OCI-LY7 (cell line): Measurements from ENCODE around the gene ASXL1. TPM values are rescaled to one million over a fixed set of nuclear protein-coding genes. Genes with fewer than 3 reads are reported as not detected.

Source experiments
- BruUV-seq: library from RNA; stranded (reverse); fragments of 400-500 nt; replicated peaks from 2 replicates; lab custom pipeline; 2021; lab: Mats Ljungman, UMichigan
- CTCF ChIA-PET: fragments of 300-600 bp; sonication (Branson Sonifier 250); formaldehyde crosslinking; loops from one replicate; lab custom pipeline; 2022; ENCODE audit warnings: antibody characterized with exemption; ENCODE audit not compliant: unreplicated experiment; lab: Charles Lee
- POLR2A ChIA-PET: fragments of 300-600 bp; sonication (Branson Sonifier 250); formaldehyde crosslinking; loops from one replicate; lab custom pipeline; 2022; ENCODE audit warnings: antibody characterized with exemption; lab: Charles Lee
- DNase-seq: peaks from one replicate; pipeline ENCODE4 v3.0.0-alpha.2; 2015; ENCODE audit warnings: low spot score
- H2AFZ ChIP-seq: fragments of 200-600 bp; sonication (generic), shearing (Covaris generic); 2 replicates; pipeline ENCODE4 v1.6.1; 2014; ENCODE audit warnings: mild to moderate bottlenecking, antibody characterized with exemption, low read length, moderate library complexity
- H3K27ac ChIP-seq: fragments of 200-600 bp; sonication (generic); 2 replicates; pipeline ENCODE4 v1.5.1; 2014; ENCODE audit warnings: mixed run types, low read depth, mild to moderate bottlenecking, moderate library complexity, low read length, inconsistent platforms; ENCODE audit not compliant: poor library complexity, severe bottlenecking
- H3K36me3 ChIP-seq: fragments of 200-600 bp; sonication (generic); 2 replicates; pipeline ENCODE4 v1.6.1; 2014; ENCODE audit warnings: mild to moderate bottlenecking, antibody characterized with exemption, low read length, moderate library complexity, mixed read lengths; ENCODE audit not compliant: insufficient read depth
- H3K4me1 ChIP-seq: fragments of 200-600 bp; sonication (generic); 2 replicates; pipeline ENCODE4 v1.5.1; 2014; ENCODE audit warnings: mild to moderate bottlenecking, low read length; ENCODE audit not compliant: insufficient read depth, poor library complexity, severe bottlenecking
- H3K4me2 ChIP-seq: fragments of 200-600 bp; sonication (generic); 2 replicates; pipeline ENCODE4 v1.6.1; 2014; ENCODE audit warnings: mild to moderate bottlenecking, low read length
- H3K4me3 ChIP-seq: fragments of 200-600 bp; sonication (generic); 2 replicates; pipeline ENCODE4 v1.5.1; 2014; ENCODE audit warnings: mild to moderate bottlenecking, low read depth, low read length; ENCODE audit not compliant: poor library complexity, severe bottlenecking
- H3K79me2 ChIP-seq: fragments of 200-600 bp; sonication (generic); 2 replicates; pipeline ENCODE4 v1.6.1; 2016; ENCODE audit warnings: low read depth, mild to moderate bottlenecking, low read length, moderate library complexity, mixed read lengths; ENCODE audit not compliant: insufficient read depth
- H3K9me2 ChIP-seq: fragments of 200-600 bp; sonication (generic); 2 replicates; pipeline ENCODE4 v1.6.1; 2016; ENCODE audit warnings: mild to moderate bottlenecking, low read length, mixed read lengths; ENCODE audit not compliant: insufficient read depth
- H3K9me3 ChIP-seq: fragments of 200-600 bp; sonication (generic); 2 replicates; pipeline ENCODE4 v1.6.1; 2014; ENCODE audit warnings: mild to moderate bottlenecking, mixed run types, low read length, mixed read lengths
- H4K20me1 ChIP-seq: fragments of 200-600 bp; sonication (generic); 2 replicates; pipeline ENCODE4 v1.6.1; 2014; ENCODE audit warnings: mild to moderate bottlenecking, antibody characterized with exemption, low read length, moderate library complexity, mixed read lengths; ENCODE audit not compliant: insufficient read depth
- CTCF ChIP-seq: fragments of 200-600 bp; sonication (generic); conservative IDR thresholded peaks from 2 replicates; pipeline ENCODE4 v1.5.1; 2014; ENCODE audit warnings: mild to moderate bottlenecking, antibody characterized with exemption, low read length, moderate library complexity, mixed read lengths
- EZH2phosphoT487 ChIP-seq: fragments of 200-600 bp; sonication (generic); IDR thresholded peaks from 2 replicates; pipeline ENCODE4 v1.6.1; 2018; ENCODE audit warnings: low read depth, borderline replicate concordance, mild to moderate bottlenecking, mixed run types, antibody characterized with exemption, low read length, moderate library complexity, mixed read lengths
- intact Hi-C: fragments of 100-400 bp; cut with micrococcal nuclease; formaldehyde crosslinking; loops from one replicate; pipeline ENCODE4 v1.10.0; 2022; ENCODE audit not compliant: unreplicated experiment
- total RNA-seq, 2 experiments: library from RNA; depleted of rRNA in 1 of 2; stranded (reverse); fragments of >200 nt in 1 of 2; shearing (Covaris generic) in 1 of 2; gene quantifications; 2 replicates each; pipeline ENCODE4 v1.2.3, GENCODE V29; 2014 to 2022

Gene ASXL1
- total RNA-seq, 2 experiments from 2014 or later = 84.7 to 122 TPM

- no peak for DNase-seq
- BruUV-seq = no TSS peak
- H3K4me1 ChIP-seq = no peaks in the 10 kb centered on the region
- H3K36me3 ChIP-seq = peaks cover 88% of the 10 kb centered on the region
- H3K9me2 ChIP-seq = no peaks in the 10 kb centered on the region
- no peak overlapping the region for H3K4me2 ChIP-seq
- H2AFZ ChIP-seq = no peak overlapping the region
- peaks cover 3% of the 10 kb centered on the region; the same call in 1 of the 2 replicates for H3K9me3 ChIP-seq
- intact Hi-C loops = no loop called here
- POLR2A ChIA-PET = no interaction called here
- no peaks in the 10 kb centered on the region; the same call in 1 of the 2 replicates for H4K20me1 ChIP-seq
- no peak overlapping the region for H3K4me3 ChIP-seq
- H3K27ac ChIP-seq = no peak overlapping the region
- CTCF ChIA-PET = no interaction called here
- TF ChIP-seq CTCF (no peak), EZH2phosphoT487 (no peak)
- H3K79me2 ChIP-seq = peaks cover 67% of the 10 kb centered on the region
Measured at GRCh38 chr20:32391003-32391402, 32.9 kb downstream of the ASXL1 start.

GRCh38 chr20:32395066-32395465 is 36.9 kb downstream of the ASXL1 start:
- no peak for TF ChIP-seq EZH2phosphoT487
- TF ChIP-seq CTCF = no peak
- H2AFZ ChIP-seq = no peak overlapping the region
- no peak overlapping the region for H3K27ac ChIP-seq
- H4K20me1 ChIP-seq = peaks cover under 1% of the 10 kb centered on the region; the same call in 1 of the 2 replicates
- ChIA-PET POLR2A (interaction anchor here (0.6 kb wide), 1 partner anchor 57 kb away, joined by 3 read pairs; no protein-coding TSS in a partner anchor), CTCF (no interaction called here)
- no peaks in the 10 kb centered on the region for H3K4me1 ChIP-seq
- peaks cover 67% of the 10 kb centered on the region for H3K79me2 ChIP-seq
- H3K4me2 ChIP-seq = no peak overlapping the region
- no peaks in the 10 kb centered on the region for H3K9me2 ChIP-seq
- no peak overlapping the region for H3K4me3 ChIP-seq
- intact Hi-C loops = no loop called here
- H3K36me3 ChIP-seq = peaks cover 83% of the 10 kb centered on the region
- H3K9me3 ChIP-seq = peaks cover 3% of the 10 kb centered on the region; the same call in 1 of the 2 replicates
- no peak for DNase-seq
- BruUV-seq = no TSS peak

- Histone ChIP-seq H3K9me2 (no peaks in the 10 kb centered on the region), H3K27ac (no peak overlapping the region), H3K9me3 (peaks cover 3% of the 10 kb centered on the region; the same call in 1 of the 2 replicates), H3K4me1 (no peaks in the 10 kb centered on the region), H3K4me2 (no peak overlapping the region), H3K4me3 (no peak overlapping the region), H4K20me1 (0 out of 2 replicates have a peak, but pooled peaks cover 4% of the 10 kb centered on the region), H3K79me2 (peaks cover 78% of the 10 kb centered on the region), H3K36me3 (peaks cover 82% of the 10 kb centered on the region), H2AFZ (no peak overlapping the region)
- CTCF ChIA-PET = no interaction called here
- no peak for DNase-seq
- no TSS peak for BruUV-seq
- intact Hi-C loops = no loop called here
- TF ChIP-seq EZH2phosphoT487 (no peak), CTCF (no peak)
- POLR2A ChIA-PET = interaction anchor here (0.5 to 1.2 kb wide), 6 partner anchors 11 to 43 kb away, joined by 3 to 6 read pairs (median 3); no protein-coding TSS in a partner anchor
Measured at GRCh38 chr20:32396646-32397160, 38.6 kb downstream of the ASXL1 start.
